ENCODE results near the gene DHDDS. TPM values are rescaled to one million over a fixed set of nuclear protein-coding genes. Genes with fewer than 3 reads are reported as not detected.
A peak's percentile ranks its signal among the peaks of the same experiment; 100 is the strongest.

Gene DHDDS
- total RNA-seq, 1 experiment from 2014 or later = 56.7 TPM

DNA sequence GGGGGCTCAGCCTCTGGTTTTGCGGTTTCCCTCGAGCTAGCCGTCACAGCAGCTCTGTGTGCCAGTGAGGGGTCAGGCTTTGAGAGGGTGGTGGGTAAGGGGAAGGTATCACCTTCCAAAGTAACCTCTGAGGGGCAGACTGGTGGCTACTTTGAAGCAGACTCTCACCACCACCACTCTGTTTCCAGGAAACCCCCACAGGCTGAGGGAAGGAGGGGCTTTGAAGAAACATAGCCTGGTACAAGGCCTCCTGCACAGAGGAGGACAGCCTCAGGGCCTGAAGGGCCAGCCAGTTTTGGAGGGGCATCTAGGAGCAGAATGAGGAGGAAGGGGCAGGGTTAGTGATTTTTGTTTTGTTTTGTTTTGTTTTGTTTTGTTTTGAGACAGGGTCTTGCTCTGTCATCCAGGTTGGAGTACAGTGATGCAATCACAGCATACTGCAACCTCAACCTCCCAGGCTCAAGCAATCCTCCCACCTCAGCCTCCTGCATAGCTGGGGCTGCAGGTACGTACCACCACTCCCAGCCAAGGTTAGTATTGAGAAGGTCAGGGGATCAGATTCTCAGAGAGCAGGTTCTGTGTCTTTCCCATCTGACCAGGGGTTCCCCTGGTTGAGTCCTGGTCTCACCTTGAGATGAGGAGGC, 42.4 kb upstream of the DHDDS start:
- no peak overlapping the region for H3K27ac ChIP-seq (ENCODE audit: low read length)
- ATAC-seq (no peak), DNase-seq (ENCODE audit: low read depth, low spot score) (no peak)
- no peaks in the 10 kb centered on the region for H3K36me3 ChIP-seq (ENCODE audit: control insufficient read depth, insufficient read depth, low read length)
- BruUV-seq (replicated peaks) = no TSS peak
- H3K4me1 ChIP-seq (ENCODE audit: control insufficient read depth, insufficient read depth, low read length) = no peaks in the 10 kb centered on the region
- TF ChIP-seq TCF7L2 (IDR thresholded peaks at IDR 0.05; ENCODE audit: low read depth, low read length) (no peak), POLR2AphosphoS5 (IDR thresholded peaks at IDR 0.05; ENCODE audit: low read depth, low read length) (no peak), SIN3A (IDR thresholded peaks at IDR 0.05; ENCODE audit: borderline replicate concordance, insufficient read depth, low read depth, low read length) (no peak)
- TF ChIP-seq, protein P1, sequence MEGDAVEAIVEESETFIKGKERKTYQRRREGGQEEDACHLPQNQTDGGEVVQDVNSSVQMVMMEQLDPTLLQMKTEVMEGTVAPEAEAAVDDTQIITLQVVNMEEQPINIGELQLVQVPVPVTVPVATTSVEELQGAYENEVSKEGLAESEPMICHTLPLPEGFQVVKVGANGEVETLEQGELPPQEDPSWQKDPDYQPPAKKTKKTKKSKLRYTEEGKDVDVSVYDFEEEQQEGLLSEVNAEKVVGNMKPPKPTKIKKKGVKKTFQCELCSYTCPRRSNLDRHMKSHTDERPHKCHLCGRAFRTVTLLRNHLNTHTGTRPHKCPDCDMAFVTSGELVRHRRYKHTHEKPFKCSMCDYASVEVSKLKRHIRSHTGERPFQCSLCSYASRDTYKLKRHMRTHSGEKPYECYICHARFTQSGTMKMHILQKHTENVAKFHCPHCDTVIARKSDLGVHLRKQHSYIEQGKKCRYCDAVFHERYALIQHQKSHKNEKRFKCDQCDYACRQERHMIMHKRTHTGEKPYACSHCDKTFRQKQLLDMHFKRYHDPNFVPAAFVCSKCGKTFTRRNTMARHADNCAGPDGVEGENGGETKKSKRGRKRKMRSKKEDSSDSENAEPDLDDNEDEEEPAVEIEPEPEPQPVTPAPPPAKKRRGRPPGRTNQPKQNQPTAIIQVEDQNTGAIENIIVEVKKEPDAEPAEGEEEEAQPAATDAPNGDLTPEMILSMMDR (IDR thresholded peaks at IDR 0.05) = no peak
- TF ChIP-seq, protein P2, sequence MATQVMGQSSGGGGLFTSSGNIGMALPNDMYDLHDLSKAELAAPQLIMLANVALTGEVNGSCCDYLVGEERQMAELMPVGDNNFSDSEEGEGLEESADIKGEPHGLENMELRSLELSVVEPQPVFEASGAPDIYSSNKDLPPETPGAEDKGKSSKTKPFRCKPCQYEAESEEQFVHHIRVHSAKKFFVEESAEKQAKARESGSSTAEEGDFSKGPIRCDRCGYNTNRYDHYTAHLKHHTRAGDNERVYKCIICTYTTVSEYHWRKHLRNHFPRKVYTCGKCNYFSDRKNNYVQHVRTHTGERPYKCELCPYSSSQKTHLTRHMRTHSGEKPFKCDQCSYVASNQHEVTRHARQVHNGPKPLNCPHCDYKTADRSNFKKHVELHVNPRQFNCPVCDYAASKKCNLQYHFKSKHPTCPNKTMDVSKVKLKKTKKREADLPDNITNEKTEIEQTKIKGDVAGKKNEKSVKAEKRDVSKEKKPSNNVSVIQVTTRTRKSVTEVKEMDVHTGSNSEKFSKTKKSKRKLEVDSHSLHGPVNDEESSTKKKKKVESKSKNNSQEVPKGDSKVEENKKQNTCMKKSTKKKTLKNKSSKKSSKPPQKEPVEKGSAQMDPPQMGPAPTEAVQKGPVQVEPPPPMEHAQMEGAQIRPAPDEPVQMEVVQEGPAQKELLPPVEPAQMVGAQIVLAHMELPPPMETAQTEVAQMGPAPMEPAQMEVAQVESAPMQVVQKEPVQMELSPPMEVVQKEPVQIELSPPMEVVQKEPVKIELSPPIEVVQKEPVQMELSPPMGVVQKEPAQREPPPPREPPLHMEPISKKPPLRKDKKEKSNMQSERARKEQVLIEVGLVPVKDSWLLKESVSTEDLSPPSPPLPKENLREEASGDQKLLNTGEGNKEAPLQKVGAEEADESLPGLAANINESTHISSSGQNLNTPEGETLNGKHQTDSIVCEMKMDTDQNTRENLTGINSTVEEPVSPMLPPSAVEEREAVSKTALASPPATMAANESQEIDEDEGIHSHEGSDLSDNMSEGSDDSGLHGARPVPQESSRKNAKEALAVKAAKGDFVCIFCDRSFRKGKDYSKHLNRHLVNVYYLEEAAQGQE (IDR thresholded peaks at IDR 0.05; ENCODE audit: insufficient read depth in 1 of 2, low read depth in 2 of 2, low read length in 1 of 2) = no peak
- no peaks in the 10 kb centered on the region for H3K27me3 ChIP-seq (ENCODE audit: control insufficient read depth, insufficient read depth, low read length)
- H3K4me3 ChIP-seq (ENCODE audit: low read depth in 2 of 2, low read length in 2 of 2) = no peak overlapping the region
- intact Hi-C loops (cut with micrococcal nuclease; ENCODE audit: unreplicated experiment) = loop anchor here (5.0 kb wide), 1 partner anchor 102 kb away; no protein-coding TSS in a partner anchor
- in situ Hi-C loops (cut with HindIII; ENCODE audit: low pct_unique_long_range_greater_than_20kb, low sequenced_read_pairs) = no loop called here
- POLR2A ChIA-PET = no interaction called here
- no peaks in the 10 kb centered on the region for H3K9me3 ChIP-seq (ENCODE audit: control insufficient read depth, insufficient read depth, low read depth, low read length)
- CTCF ChIA-PET = no interaction called here

DNA sequence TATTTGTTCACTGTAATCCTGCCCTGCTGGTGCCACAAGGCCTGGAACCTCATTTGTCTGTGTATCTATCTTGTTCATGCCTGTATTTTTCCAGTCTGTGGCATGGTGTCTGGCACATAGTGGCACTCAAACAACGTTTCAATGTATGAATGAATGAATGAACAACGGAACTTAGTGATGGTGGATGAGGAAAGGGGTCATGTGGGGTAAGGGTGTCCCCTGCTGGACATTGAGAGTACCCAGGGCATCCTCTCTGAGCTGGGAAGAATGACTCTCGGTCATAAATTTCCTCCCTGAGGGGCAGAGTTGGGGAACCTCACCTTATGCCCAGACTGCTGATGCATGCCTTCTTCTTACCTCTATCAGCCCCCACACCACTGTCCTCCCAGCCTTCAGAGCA, 40.7 kb upstream of the DHDDS start:
- Histone ChIP-seq H3K36me3 (ENCODE audit: control insufficient read depth, insufficient read depth, low read length) (no peaks in the 10 kb centered on the region), H3K4me1 (ENCODE audit: control insufficient read depth, insufficient read depth, low read length) (no peaks in the 10 kb centered on the region), H3K4me3 (ENCODE audit: low read depth in 2 of 2, low read length in 2 of 2) (no peak overlapping the region), H3K27me3 (ENCODE audit: control insufficient read depth, insufficient read depth, low read length) (no peaks in the 10 kb centered on the region), H3K27ac (ENCODE audit: low read length) (no peak overlapping the region), H3K9me3 (ENCODE audit: control insufficient read depth, insufficient read depth, low read depth, low read length) (no peaks in the 10 kb centered on the region)
- ChIA-PET CTCF (interaction anchor here (0.6 to 1.8 kb wide), 6 partner anchors 10 to 112 kb away, joined by 3 to 11 read pairs (median 4); partner anchors contain the start of gene SH3BGRL3), POLR2A (interaction anchor here (0.6 kb wide), 1 partner anchor 309 kb away, joined by 6 read pairs; no protein-coding TSS in a partner anchor)
- no TSS peak for BruUV-seq (replicated peaks)
- TF ChIP-seq, protein P2 (IDR thresholded peaks at IDR 0.05; ENCODE audit: insufficient read depth in 1 of 2, low read depth in 2 of 2, low read length in 1 of 2) = no peak
- TF ChIP-seq, protein P1 (IDR thresholded peaks at IDR 0.05) = peak; percentile 89
- intact Hi-C loops (cut with micrococcal nuclease; ENCODE audit: unreplicated experiment) (loop anchor here (5.0 kb wide), 1 partner anchor 104 kb away; no protein-coding TSS in a partner anchor), in situ Hi-C loops (cut with HindIII; ENCODE audit: low pct_unique_long_range_greater_than_20kb, low sequenced_read_pairs) (no loop called here)
- peak; percentile 86 for ATAC-seq
- DNase-seq (ENCODE audit: low read depth, low spot score) = no peak
